ENCODE data around the gene GPD1. TPM values are rescaled to one million over a fixed set of nuclear protein-coding genes. Genes with fewer than 3 reads are reported as not detected.
"Not testable (repeated sequence)": the region's sequence is repeated elsewhere in the genome, so short reads cannot be mapped to it uniquely, and the experiment has no call there.

GPD1 gene
- total and polyA plus RNA-seq, 10 donors, result 0.13 to 0.79 (median 0.48) TPM; not detected in 1

DNA sequence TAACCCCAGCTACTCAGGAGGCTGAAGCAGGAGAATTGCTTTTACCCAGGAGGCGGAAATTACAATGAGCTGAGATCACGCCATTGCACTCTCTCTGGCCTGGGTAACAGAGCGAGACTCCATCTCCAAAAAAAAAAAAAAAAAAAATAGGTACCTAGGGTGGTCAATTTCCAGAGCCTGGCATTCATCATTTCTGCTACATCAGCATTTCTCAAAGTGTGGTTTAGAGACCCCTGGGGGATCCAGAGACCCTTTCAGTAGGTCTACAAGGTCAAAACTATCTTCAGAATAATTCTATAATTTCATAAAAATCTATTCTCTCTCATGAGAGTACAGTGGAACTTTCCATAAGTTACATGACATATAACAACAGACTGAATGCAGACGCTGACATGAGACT, 43.5 kb downstream of the GPD1 start:
- Histone ChIP-seq H3K36me3 (peaks cover 0 to 35% (median 6%) of the 10 kb centered on the region in 6 donors), H3K4me3 (no peak overlapping the region), H3K27ac (no peak overlapping the region), H3K27me3 (replicated peaks in 1 of 7) (no peaks in the 10 kb centered on the region), H3K4me1 (peaks cover 2 to 16% (median 9%) of the 10 kb centered on the region in 6 donors), H3K9me3 (no peaks in the 10 kb centered on the region)
- intact Hi-C loops (cut with DNase I; ENCODE audit: low total_unique reads), result no loop called here
- no peak for DNase-seq
- TF ChIP-seq, protein P1, sequence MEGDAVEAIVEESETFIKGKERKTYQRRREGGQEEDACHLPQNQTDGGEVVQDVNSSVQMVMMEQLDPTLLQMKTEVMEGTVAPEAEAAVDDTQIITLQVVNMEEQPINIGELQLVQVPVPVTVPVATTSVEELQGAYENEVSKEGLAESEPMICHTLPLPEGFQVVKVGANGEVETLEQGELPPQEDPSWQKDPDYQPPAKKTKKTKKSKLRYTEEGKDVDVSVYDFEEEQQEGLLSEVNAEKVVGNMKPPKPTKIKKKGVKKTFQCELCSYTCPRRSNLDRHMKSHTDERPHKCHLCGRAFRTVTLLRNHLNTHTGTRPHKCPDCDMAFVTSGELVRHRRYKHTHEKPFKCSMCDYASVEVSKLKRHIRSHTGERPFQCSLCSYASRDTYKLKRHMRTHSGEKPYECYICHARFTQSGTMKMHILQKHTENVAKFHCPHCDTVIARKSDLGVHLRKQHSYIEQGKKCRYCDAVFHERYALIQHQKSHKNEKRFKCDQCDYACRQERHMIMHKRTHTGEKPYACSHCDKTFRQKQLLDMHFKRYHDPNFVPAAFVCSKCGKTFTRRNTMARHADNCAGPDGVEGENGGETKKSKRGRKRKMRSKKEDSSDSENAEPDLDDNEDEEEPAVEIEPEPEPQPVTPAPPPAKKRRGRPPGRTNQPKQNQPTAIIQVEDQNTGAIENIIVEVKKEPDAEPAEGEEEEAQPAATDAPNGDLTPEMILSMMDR (IDR thresholded peaks at IDR 0.05 in 8 of 11, conservative IDR thresholded peaks at IDR 0.05 in 3 of 11), result no peak
- no peak for TF ChIP-seq POLR2A (IDR thresholded peaks at IDR 0.05)
- WGBS, 5 donors, result 97 to 99% (median 98%) methylated on average over 4 of the region's 4 CpGs

- peaks cover 2 to 16% (median 9%) of the 10 kb centered on the region in 6 donors for H3K4me1 ChIP-seq
- H3K27me3 ChIP-seq (replicated peaks in 1 of 7); intact Hi-C loops (cut with DNase I; ENCODE audit: low total_unique reads); DNase-seq; H3K27ac ChIP-seq; H3K4me3 ChIP-seq; H3K9me3 ChIP-seq: not testable (repeated sequence)
- H3K36me3 ChIP-seq, result peaks cover 0 to 27% (median 2%) of the 10 kb centered on the region in 6 donors
- 87 to 94% (median 91%) methylated on average over 6 of the region's 6 CpGs for WGBS, 5 donors
These were observed 44.2 kb downstream of the GPD1 start for GRCh38 chr12:50148011-50148410.

DNA sequence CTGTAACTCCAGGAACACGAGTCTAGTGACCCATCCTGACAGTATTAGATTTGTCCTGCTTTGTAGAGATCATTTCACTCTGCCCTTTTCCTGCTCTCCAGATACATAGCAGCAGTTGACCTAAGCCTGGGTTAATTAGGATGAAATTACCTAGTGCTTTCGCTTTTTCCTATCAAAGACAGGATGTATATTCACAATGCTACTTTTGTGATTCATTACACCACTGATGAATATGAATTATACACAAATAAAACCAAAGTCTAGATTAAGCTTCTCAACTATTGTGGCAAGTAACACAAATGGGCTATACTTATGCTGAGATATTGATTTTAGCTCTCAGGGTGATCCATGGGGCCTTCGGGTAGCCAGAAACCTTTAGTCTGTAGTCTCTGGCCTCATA, 45.5 kb downstream of the GPD1 start:
- no peak overlapping the region for H3K27ac ChIP-seq
- 67 to 79% (median 72%) methylated on average over 3 of the region's 3 CpGs for WGBS, 5 donors
- DNase-seq, result no peak
- TF ChIP-seq POLR2AphosphoS5 (IDR thresholded peaks at IDR 0.05) (no peak), POLR2A (IDR thresholded peaks at IDR 0.05) (no peak)
- TF ChIP-seq, protein P1 (IDR thresholded peaks at IDR 0.05 in 8 of 11, conservative IDR thresholded peaks at IDR 0.05 in 3 of 11), result no peak
- peaks cover 2 to 26% (median 9%) of the 10 kb centered on the region in 6 donors for H3K4me1 ChIP-seq
- intact Hi-C loops (cut with DNase I; ENCODE audit: low total_unique reads), result no loop called here
- H3K4me3 ChIP-seq, result no peak overlapping the region
- no peaks in the 10 kb centered on the region for H3K9me3 ChIP-seq
- peaks cover 0 to 26% (median 0%) of the 10 kb centered on the region in 6 donors for H3K36me3 ChIP-seq
- H3K27me3 ChIP-seq (replicated peaks in 1 of 7), result no peaks in the 10 kb centered on the region

DNA sequence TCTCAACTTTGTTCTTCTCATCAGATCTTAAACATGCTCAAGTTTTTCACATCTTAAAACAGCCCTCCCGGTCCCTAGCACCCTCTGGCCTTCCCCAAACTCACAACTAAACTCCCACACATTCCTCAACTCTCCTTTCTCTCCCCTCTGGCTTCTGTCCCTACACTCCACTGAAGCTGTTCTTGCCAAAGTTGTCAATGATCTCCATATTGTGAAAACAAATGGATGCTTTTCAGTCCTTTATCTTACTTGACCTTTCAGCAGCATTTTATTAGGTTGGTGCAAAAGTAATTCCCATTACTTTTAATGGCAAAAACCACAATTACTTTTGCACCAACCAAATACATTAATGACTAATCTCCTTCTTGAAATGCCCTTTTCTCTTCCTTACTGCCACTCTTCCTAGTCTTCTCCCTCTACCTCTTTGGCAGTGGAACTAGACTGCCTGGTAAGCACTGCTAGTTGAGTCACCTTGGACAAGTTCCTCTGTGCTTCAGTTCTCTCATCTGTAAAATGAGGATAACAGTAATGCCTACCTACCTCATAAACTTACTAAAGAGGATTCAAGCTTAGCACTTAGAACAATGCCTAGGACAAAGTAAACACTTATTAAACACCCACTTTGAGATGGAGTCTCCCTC, 47.4 kb downstream of the GPD1 start:
- TF ChIP-seq, protein P1 (IDR thresholded peaks at IDR 0.05 in 8 of 11, conservative IDR thresholded peaks at IDR 0.05 in 3 of 11), result no peak
- TF ChIP-seq POLR2AphosphoS5 (IDR thresholded peaks at IDR 0.05), result no peak
- TF ChIP-seq POLR2A (IDR thresholded peaks at IDR 0.05), result no peak
- 64 to 90% (median 79%) methylated on average over 1 of the region's 1 CpG for WGBS, 5 donors
- intact Hi-C loops (cut with DNase I; ENCODE audit: low total_unique reads), result no loop called here

GRCh38 chr12:50154947-50155346, 51.1 kb downstream of the GPD1 start:
- H3K4me3 ChIP-seq; intact Hi-C loops (cut with DNase I; ENCODE audit: low total_unique reads); H3K9me3 ChIP-seq; DNase-seq; H3K27me3 ChIP-seq (replicated peaks in 1 of 7); H3K27ac ChIP-seq: not testable (repeated sequence)
- H3K36me3 ChIP-seq, result peaks cover 0 to 25% (median 0%) of the 10 kb centered on the region in 6 donors
- H3K4me1 ChIP-seq, result peaks cover 2 to 27% (median 4%) of the 10 kb centered on the region in 6 donors
- WGBS, 5 donors, result 86 to 91% (median 87%) methylated on average over 5 of the region's 5 CpGs

More for the DNA sequence above, 47.4 kb downstream of the GPD1 start:
- H3K4me3 ChIP-seq, result no peak overlapping the region
- no peak for DNase-seq
- peak overlapping the region in 3 of 8 donors; percentile 6 to 22 (median 20) for H3K27ac ChIP-seq
- no peaks in the 10 kb centered on the region for H3K9me3 ChIP-seq
- no peaks in the 10 kb centered on the region for H3K27me3 ChIP-seq (replicated peaks in 1 of 7)
- H3K36me3 ChIP-seq, result peaks cover 0 to 23% (median 0%) of the 10 kb centered on the region in 6 donors
- H3K4me1 ChIP-seq, result peaks cover 2 to 32% (median 9%) of the 10 kb centered on the region in 6 donors

All from spleen (tissue), 11 donors.